ENCODE results near the gene RAD51B. TPM values are rescaled to one million over a fixed set of nuclear protein-coding genes. Genes with fewer than 3 reads are reported as not detected.

Gene RAD51B
- total RNA-seq, 1 experiment from 2014 or later = 8.5 TPM

GRCh38 chr14:68198713-68199495 lies 379.3 kb downstream of the RAD51B start:
- H3K27ac ChIP-seq (ENCODE audit: low read length) = peak overlapping the region; percentile 51; the same call in 1 of the 2 replicates
- TF ChIP-seq CTCF (IDR thresholded peaks at IDR 0.05) (no peak), REST (IDR thresholded peaks at IDR 0.05; ENCODE audit: insufficient read depth in 1 of 2, low read depth in 2 of 2, low read length in 1 of 2) (no peak), TCF7L2 (IDR thresholded peaks at IDR 0.05; ENCODE audit: low read depth, low read length) (no peak), POLR2AphosphoS5 (IDR thresholded peaks at IDR 0.05; ENCODE audit: low read depth, low read length) (no peak), SIN3A (IDR thresholded peaks at IDR 0.05; ENCODE audit: borderline replicate concordance, insufficient read depth, low read depth, low read length) (no peak)
- intact Hi-C loops (cut with micrococcal nuclease; ENCODE audit: unreplicated experiment) = no loop called here
- H3K36me3 ChIP-seq (ENCODE audit: control insufficient read depth, insufficient read depth, low read length) = no peaks in the 10 kb centered on the region
- no peaks in the 10 kb centered on the region for H3K9me3 ChIP-seq (ENCODE audit: control insufficient read depth, insufficient read depth, low read depth, low read length)
- ATAC-seq (no peak), DNase-seq (ENCODE audit: low read depth, low spot score) (no peak)
- H3K27me3 ChIP-seq (ENCODE audit: control insufficient read depth, insufficient read depth, low read length) = no peaks in the 10 kb centered on the region
- CTCF ChIA-PET = no interaction called here
- no peaks in the 10 kb centered on the region for H3K4me1 ChIP-seq (ENCODE audit: control insufficient read depth, insufficient read depth, low read length)
- no peak overlapping the region for H3K4me3 ChIP-seq (ENCODE audit: low read depth in 2 of 2, low read length in 2 of 2)
- in situ Hi-C loops (cut with HindIII; ENCODE audit: low pct_unique_long_range_greater_than_20kb, low sequenced_read_pairs) = no loop called here
- POLR2A ChIA-PET = no interaction called here
- no TSS peak for BruUV-seq (replicated peaks)

- Histone ChIP-seq H3K27me3 (ENCODE audit: control insufficient read depth, insufficient read depth, low read length) (no peaks in the 10 kb centered on the region), H3K9me3 (ENCODE audit: control insufficient read depth, insufficient read depth, low read depth, low read length) (no peaks in the 10 kb centered on the region), H3K4me1 (ENCODE audit: control insufficient read depth, insufficient read depth, low read length) (no peaks in the 10 kb centered on the region), H3K36me3 (ENCODE audit: control insufficient read depth, insufficient read depth, low read length) (no peaks in the 10 kb centered on the region), H3K27ac (ENCODE audit: low read length) (peak overlapping the region; percentile 51; the same call in 1 of the 2 replicates), H3K4me3 (ENCODE audit: low read depth in 2 of 2, low read length in 2 of 2) (no peak overlapping the region)
- BruUV-seq (replicated peaks) = no TSS peak
- TF ChIP-seq REST (IDR thresholded peaks at IDR 0.05; ENCODE audit: insufficient read depth in 1 of 2, low read depth in 2 of 2, low read length in 1 of 2) (no peak), TCF7L2 (IDR thresholded peaks at IDR 0.05; ENCODE audit: low read depth, low read length) (no peak), POLR2AphosphoS5 (IDR thresholded peaks at IDR 0.05; ENCODE audit: low read depth, low read length) (no peak), SIN3A (IDR thresholded peaks at IDR 0.05; ENCODE audit: borderline replicate concordance, insufficient read depth, low read depth, low read length) (no peak), CTCF (IDR thresholded peaks at IDR 0.05) (no peak)
- no peak for ATAC-seq
- in situ Hi-C loops (cut with HindIII; ENCODE audit: low pct_unique_long_range_greater_than_20kb, low sequenced_read_pairs) (no loop called here), intact Hi-C loops (cut with micrococcal nuclease; ENCODE audit: unreplicated experiment) (no loop called here)
- DNase-seq (ENCODE audit: low read depth, low spot score) = no peak
- ChIA-PET CTCF (no interaction called here), POLR2A (no interaction called here)
Measured at GRCh38 chr14:68199554-68200151, 380.1 kb downstream of the RAD51B start.
